Sigmoid colon (tissue), 7 donors: ENCODE measurements around the gene MAML3. TPM values are rescaled to one million over a fixed set of nuclear protein-coding genes. Genes with fewer than 3 reads are reported as not detected.

ENCODE experiments used
- DNase-seq: peaks from one replicate; pipeline ENCODE4 v3.0.0-alpha.2; 2019
- H3K27ac ChIP-seq, 4 donors: fragments of 200-600 bp; sonication (generic); one replicate each; pipeline ENCODE4 v1.5.1; 2016 to 2019; ENCODE audit warnings: mild to moderate bottlenecking in 1 of 4
- H3K27me3 ChIP-seq, 3 donors: fragments of 200-600 bp; sonication (generic); one replicate each; pipeline ENCODE4 v1.5.1; 2019; ENCODE audit warnings: mild to moderate bottlenecking in 1 of 3
- H3K36me3 ChIP-seq, 4 donors: fragments of 200-600 bp; sonication (generic); one replicate each; pipeline ENCODE4 v1.5.1; 2016 to 2019
- H3K4me1 ChIP-seq, 4 donors: fragments of 200-600 bp; sonication (generic); one replicate each; pipeline ENCODE4 v1.5.1; 2017 to 2019
- H3K4me3 ChIP-seq, 4 donors: fragments of 200-600 bp; sonication (generic); one replicate each; pipeline ENCODE4 v1.5.1; 2017 to 2019; ENCODE audit warnings: mild to moderate bottlenecking in 2 of 4, moderate library complexity in 1 of 4
- H3K9me3 ChIP-seq, 4 donors: fragments of 200-600 bp in 3 of 4; sonication (generic) in 3 of 4; one replicate each; pipeline versions ENCODE4 v1.5.1 to v1.6.1; 2013 to 2019
- EP300 ChIP-seq, 4 donors: sonication (generic); formaldehyde crosslinking; IDR thresholded peaks; one replicate each; pipeline ENCODE4 v1.6.1; 2017; ENCODE audit warnings: antibody characterized with exemption in 4 of 4
- POLR2A ChIP-seq, 2 donors: fragments of 450-650 bp; IDR thresholded peaks; one replicate each; pipeline ENCODE4 v1.6.1; 2016; ENCODE audit warnings: antibody characterized with exemption in 2 of 2, mild to moderate bottlenecking in 2 of 2, moderate library complexity in 2 of 2
- POLR2AphosphoS5 ChIP-seq, 4 donors: sonication (generic); formaldehyde crosslinking; IDR thresholded peaks; one replicate each; pipeline ENCODE4 v1.6.1; 2017; ENCODE audit warnings: antibody characterized with exemption in 4 of 4
- WGBS, 2 donors: extraction: QIAGEN DNeasy Blood & Tissue Kit; methylation state at CpG; one replicate each; pipeline ENCODE4 v1.1.7; 2013; 5-methylcytosine and 5-hydroxymethylcytosine counted together
- intact Hi-C: fragments of 100-400 bp; cut with DNase I; formaldehyde crosslinking; loops from one replicate; pipeline ENCODE4 v1.15.1; 2023
- polyA plus RNA-seq, 3 donors: library from polyadenylated mRNA; stranded (reverse); fragments of 200-250 nt; gene quantifications; one replicate each; pipeline ENCODE4 v1.2.3, GENCODE V29; 2013
- total RNA-seq, 4 donors: library from RNA; depleted of rRNA; stranded (reverse); fragments of >200 nt; gene quantifications; one replicate each; pipeline ENCODE4 v1.1.0, GENCODE V29; 2016
- TF ChIP-seq, protein P1 (sequence below), 4 experiments: fragments of 450-650 bp in 3 of 4; fragments of 200-600 bp in 1 of 4; IDR thresholded peaks; one replicate each; pipeline ENCODE4 v1.5.1; 2016 to 2019; ENCODE audit warnings: antibody characterized with exemption in 4 of 4, mild to moderate bottlenecking in 3 of 4, moderate library complexity in 2 of 4
- donor health status: healthy with polysubstance abuse.
- donor health status: Bipolar disorder and iron deficiency.
- donor health status: healthy.

The MAML3 gene
- total and polyA plus RNA-seq, 7 donors: 3.5 to 16.3 (median 5.4) TPM

DNA sequence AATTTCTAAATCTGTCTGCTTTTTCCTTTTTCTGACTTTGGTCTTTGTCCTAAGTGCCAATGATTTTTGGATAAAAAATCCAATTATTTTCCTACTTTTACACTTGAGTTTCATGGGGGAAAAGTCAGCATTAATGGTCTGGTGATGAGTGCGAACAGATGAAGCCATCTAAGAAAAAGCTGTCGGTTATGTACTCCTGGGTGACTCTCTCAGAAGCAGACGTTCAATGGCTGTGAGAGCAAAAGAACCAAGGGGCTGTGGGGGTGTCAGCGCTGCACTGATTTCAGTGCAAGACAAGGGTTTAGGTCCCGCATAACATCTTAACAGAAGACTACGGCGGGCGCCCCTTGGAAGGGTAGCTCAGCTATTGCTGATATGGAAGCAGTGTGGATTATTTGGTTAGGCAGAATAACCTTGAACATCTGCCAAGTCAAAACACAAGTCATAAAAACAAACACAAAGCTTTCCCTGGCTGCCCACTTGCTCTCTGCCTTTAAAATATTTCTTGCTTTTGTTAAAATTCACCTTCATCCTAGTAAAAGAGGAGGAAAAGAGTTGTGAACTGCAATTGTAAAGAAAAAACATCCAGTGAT lies 240.5 kb downstream of the MAML3 start:
- Histone ChIP-seq H3K4me1 (peaks cover 0 to 59% (median 48%) of the 10 kb centered on the region in 4 donors), H3K36me3 (no peaks in the 10 kb centered on the region), H3K27me3 (no peaks in the 10 kb centered on the region), H3K4me3 (no peak overlapping the region), H3K27ac (peak overlapping the region; percentile 43 to 90 (median 81)), H3K9me3 (no peaks in the 10 kb centered on the region)
- no peak for DNase-seq
- 20 to 55% methylated on average over 8 of the region's 8 CpGs for WGBS, 2 donors
- no peak for TF ChIP-seq POLR2A (IDR thresholded peaks at IDR 0.05)
- no peak for TF ChIP-seq POLR2AphosphoS5 (IDR thresholded peaks at IDR 0.05)
- no peak for TF ChIP-seq EP300 (IDR thresholded peaks at IDR 0.05)
- TF ChIP-seq, protein P1, sequence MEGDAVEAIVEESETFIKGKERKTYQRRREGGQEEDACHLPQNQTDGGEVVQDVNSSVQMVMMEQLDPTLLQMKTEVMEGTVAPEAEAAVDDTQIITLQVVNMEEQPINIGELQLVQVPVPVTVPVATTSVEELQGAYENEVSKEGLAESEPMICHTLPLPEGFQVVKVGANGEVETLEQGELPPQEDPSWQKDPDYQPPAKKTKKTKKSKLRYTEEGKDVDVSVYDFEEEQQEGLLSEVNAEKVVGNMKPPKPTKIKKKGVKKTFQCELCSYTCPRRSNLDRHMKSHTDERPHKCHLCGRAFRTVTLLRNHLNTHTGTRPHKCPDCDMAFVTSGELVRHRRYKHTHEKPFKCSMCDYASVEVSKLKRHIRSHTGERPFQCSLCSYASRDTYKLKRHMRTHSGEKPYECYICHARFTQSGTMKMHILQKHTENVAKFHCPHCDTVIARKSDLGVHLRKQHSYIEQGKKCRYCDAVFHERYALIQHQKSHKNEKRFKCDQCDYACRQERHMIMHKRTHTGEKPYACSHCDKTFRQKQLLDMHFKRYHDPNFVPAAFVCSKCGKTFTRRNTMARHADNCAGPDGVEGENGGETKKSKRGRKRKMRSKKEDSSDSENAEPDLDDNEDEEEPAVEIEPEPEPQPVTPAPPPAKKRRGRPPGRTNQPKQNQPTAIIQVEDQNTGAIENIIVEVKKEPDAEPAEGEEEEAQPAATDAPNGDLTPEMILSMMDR (IDR thresholded peaks at IDR 0.05): no peak
- intact Hi-C loops: no loop called here

DNA sequence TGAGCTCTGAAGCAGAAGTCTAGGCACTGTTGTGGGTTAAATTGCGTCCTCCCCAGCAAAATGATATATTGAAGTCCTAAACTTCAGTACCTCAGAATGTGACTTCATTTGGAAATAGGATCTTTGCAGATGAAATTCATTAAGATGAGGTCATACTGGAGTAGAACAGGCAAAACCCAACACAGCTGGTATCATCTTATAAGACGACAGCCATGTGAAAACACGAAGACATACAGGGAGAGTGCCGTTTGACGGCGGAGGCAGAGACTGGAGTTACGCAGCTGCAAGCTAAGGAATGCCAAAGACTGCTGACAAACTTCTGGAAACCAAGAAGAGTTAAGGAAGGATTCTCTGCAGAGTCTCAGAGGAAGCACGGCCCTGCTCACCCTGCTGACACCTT lies 241.5 kb downstream of the MAML3 start:
- H3K9me3 ChIP-seq: no peaks in the 10 kb centered on the region
- peaks cover 0 to 49% (median 39%) of the 10 kb centered on the region in 4 donors for H3K4me1 ChIP-seq
- no peak for DNase-seq
- H3K36me3 ChIP-seq: no peaks in the 10 kb centered on the region
- intact Hi-C loops: no loop called here
- H3K27me3 ChIP-seq: no peaks in the 10 kb centered on the region
- H3K27ac ChIP-seq: peak overlapping the region in 1 of 4 donors; percentile 40
- WGBS, 2 donors: 94 to 95% methylated on average over 8 of the region's 8 CpGs
- no peak overlapping the region for H3K4me3 ChIP-seq
- TF ChIP-seq POLR2AphosphoS5 (IDR thresholded peaks at IDR 0.05): no peak
- no peak for TF ChIP-seq POLR2A (IDR thresholded peaks at IDR 0.05)
- no peak for TF ChIP-seq EP300 (IDR thresholded peaks at IDR 0.05)
- TF ChIP-seq, protein P1 (IDR thresholded peaks at IDR 0.05): no peak

DNA sequence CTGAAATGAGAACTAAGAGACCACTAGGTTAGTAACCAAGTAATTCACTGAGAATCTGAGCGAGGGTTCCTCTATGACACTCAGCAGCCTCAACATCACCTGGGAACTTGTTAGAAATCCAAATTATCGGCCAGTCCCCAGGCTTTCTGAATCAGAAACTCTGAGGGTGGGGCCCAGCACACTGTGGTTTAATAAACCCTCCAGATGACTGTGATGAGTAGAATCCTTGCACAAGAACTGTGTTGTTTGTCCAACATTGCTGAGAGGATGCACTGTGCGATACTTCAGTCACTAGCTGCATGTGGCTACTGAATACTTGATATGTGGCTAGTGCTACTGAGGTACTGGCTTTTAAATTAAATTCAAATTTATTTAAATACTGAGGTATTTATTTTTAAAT lies 243.9 kb downstream of the MAML3 start:
- peaks cover 0 to 34% (median 23%) of the 10 kb centered on the region in 4 donors for H3K4me1 ChIP-seq
- no peaks in the 10 kb centered on the region for H3K36me3 ChIP-seq
- no peak for TF ChIP-seq POLR2AphosphoS5 (IDR thresholded peaks at IDR 0.05)
- no peak for TF ChIP-seq POLR2A (IDR thresholded peaks at IDR 0.05)
- TF ChIP-seq, protein P1 (IDR thresholded peaks at IDR 0.05): no peak
- no peak for TF ChIP-seq EP300 (IDR thresholded peaks at IDR 0.05)
- WGBS, 2 donors: 94 to 97% methylated on average over 3 of the region's 3 CpGs
- no peak for DNase-seq
- intact Hi-C loops: no loop called here
- H3K9me3 ChIP-seq: no peaks in the 10 kb centered on the region
- no peaks in the 10 kb centered on the region for H3K27me3 ChIP-seq
- no peak overlapping the region for H3K4me3 ChIP-seq
- H3K27ac ChIP-seq: no peak overlapping the region

DNA sequence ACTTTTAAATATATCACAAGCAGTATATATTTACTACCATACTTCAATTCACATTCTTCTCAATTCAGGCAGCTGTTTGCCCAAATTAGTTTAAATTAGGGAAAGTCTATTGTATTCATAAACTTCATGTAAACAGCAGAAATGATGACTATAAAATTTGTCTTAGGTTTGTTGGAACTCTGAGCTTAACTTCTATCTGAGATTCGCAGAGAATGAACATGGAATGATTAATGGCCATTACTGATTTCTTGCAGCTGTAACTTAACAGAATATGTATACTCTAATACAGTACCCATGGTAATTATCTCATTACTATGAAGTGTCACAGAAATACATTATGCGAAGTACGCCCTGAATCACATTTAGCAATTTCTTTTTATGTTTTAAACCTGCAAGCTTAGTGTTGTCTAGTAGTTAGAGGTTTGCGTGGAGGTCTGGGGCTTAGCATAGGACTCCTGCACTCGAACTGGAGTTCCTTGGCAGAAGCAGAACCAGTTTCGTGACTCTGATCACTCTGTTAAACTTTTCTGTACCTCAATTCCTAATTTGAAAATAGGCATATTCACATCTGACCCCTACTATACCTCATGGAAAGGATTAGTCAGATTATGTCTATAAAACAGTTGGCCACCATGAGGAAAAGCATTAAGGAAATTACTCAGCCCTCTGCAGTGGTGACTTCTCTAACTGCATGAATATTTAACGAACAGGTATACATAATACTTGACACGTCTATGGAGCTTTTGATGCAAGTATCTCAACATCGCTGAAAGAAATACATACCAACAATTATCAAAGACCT lies 245.1 kb downstream of the MAML3 start:
- 82 to 89% methylated on average over 9 of the region's 9 CpGs for WGBS, 2 donors
- Histone ChIP-seq H3K27ac (no peak overlapping the region), H3K9me3 (no peaks in the 10 kb centered on the region), H3K36me3 (no peaks in the 10 kb centered on the region), H3K4me1 (peaks cover 0 to 22% (median 11%) of the 10 kb centered on the region in 4 donors), H3K27me3 (no peaks in the 10 kb centered on the region), H3K4me3 (no peak overlapping the region)
- intact Hi-C loops: no loop called here
- no peak for DNase-seq
- no peak for TF ChIP-seq POLR2AphosphoS5 (IDR thresholded peaks at IDR 0.05)
- TF ChIP-seq POLR2A (IDR thresholded peaks at IDR 0.05): no peak
- TF ChIP-seq, protein P1 (IDR thresholded peaks at IDR 0.05): no peak
- TF ChIP-seq EP300 (IDR thresholded peaks at IDR 0.05): no peak
